NK-92 treated with Interleukin-12 subunit alpha and Interleukin-12 subunit beta, amount 100 ng/mL, for 24 hours (cell line): ENCODE measurements around the gene PAFAH1B1.

Source experiments
- DNase-seq: peaks from one replicate; lab custom pipeline; 2025; lab: John Stamatoyannopoulos, UW

PAFAH1B1 gene

GRCh38 chr17:2722611-2723010 is 129.2 kb downstream of the PAFAH1B1 start:
- DNase-seq, result no peak

GRCh38 chr17:2723505-2723996 is 130.1 kb downstream of the PAFAH1B1 start:
- no peak for DNase-seq

GRCh38 chr17:2723997-2724783 is 130.7 kb downstream of the PAFAH1B1 start:
- no peak for DNase-seq

GRCh38 chr17:2724784-2725164 is 131.3 kb downstream of the PAFAH1B1 start:
- DNase-seq, result no peak

GRCh38 chr17:2730764-2731353 is 137.4 kb downstream of the PAFAH1B1 start:
- DNase-seq, result no peak

- DNase-seq, result no peak
Measured at GRCh38 chr17:2731807-2732206, 138.4 kb downstream of the PAFAH1B1 start.

- DNase-seq, result no peak
Measured at GRCh38 chr17:2734939-2735338, 141.5 kb downstream of the PAFAH1B1 start.
